ENCODE results near the gene AP3D1.

AP3D1 gene

DNA sequence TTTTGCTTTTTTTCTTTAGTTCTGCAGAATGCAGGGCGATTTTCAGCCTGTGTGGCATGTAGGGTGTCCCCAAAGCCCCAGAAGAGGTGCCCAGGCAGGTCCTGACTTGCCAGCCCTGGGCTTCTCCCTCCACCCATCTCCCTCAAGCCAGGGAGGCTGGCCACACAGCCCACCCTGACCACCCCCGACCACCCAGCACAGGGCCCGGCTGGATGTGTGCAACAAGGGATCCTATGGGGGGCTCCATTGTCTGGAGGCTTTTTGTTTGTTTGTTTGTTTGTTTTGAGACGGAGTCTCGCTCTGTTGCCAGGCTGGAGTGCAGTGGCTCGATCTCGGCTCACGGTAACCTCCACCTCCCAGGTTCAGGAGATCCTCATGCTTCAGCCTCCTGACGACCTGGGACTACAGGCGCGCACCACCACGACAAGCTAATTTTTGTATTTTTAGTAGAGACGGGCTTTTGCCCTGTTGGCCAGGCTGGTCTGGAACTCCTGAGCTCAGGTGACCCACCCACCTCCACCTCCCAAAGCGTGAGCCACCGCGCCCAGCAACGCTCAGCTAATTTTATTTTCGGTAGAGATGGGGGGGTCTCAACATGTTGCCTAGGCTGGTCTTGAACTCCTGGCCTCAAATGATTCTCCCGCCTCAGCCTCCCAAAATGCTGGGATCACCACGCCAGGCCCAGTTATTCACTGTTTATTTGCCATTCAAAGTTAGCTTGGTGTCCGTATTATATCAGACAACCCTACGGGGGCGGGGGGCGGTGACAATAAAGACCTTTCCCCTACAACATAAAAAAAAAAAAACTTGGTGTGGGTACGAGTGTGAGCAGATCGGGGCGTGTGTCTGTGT is 92.6 kb downstream of the AP3D1 start:
- DNase-seq, result no peak

DNA sequence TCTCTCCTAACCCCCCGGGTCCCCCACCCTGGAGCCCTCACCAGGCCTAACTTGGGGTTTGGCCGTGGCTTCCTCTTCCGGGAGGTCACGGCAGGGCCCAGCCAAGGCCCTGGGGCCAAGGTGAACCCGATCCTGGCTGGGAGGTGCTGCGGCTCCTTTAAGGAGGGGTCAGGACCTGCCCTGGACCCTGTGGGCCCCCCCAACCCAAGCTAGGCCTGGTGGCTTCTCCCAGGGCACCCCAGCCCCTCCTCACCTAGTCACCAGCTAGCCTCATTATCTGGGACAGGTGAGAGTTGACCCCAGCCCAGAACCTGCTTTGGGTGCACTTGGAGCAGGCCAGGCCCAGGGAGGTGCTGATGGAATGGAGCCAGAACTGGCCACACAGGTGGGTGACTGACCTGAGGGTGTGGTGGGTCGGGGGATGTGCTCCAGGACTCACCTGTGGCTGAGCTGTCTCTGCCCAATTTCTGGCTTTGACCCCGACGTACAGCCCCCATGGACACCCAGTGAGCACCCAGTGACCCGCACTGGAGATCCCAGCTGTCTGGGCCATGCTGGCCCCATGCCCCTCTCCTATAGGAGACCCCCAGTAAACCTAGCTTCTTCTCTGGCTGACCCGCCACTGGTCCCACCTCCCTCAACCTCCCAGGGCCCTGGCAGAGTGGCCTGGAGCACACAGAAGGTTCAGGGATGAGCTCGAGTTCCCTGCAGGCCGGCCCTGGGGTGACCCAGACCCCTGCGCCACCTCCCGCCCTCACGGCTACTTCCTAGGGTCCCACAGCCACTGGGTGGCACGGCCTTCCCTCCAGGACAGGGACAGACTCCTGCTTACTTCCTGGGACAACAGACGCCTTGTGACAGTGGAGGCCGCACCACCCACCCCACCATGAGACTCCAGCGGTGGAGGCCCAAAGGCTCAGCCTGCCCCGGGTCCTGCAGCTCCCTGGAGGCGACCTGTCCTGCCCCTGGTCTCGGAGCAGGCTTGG is 93.6 kb downstream of the AP3D1 start:
- DNase-seq, result no peak

DNA sequence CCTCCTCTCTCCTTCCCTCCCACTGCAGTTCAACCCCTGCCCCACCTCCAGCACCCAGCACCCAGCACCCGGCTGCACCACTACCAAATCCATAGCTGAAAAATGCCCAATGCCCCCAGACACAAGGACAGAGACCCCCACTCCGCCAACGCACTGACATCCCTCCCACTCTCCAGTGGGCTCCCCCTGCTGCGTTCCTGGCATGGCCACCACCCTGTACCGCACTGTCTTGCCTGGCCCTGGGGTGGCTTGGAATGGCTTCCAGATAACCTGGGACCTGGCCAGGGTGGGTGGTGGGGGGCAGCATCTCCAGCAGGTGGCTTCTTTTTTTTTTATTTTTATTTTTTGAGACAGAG is 94.6 kb downstream of the AP3D1 start:
- no peak for DNase-seq

DNA sequence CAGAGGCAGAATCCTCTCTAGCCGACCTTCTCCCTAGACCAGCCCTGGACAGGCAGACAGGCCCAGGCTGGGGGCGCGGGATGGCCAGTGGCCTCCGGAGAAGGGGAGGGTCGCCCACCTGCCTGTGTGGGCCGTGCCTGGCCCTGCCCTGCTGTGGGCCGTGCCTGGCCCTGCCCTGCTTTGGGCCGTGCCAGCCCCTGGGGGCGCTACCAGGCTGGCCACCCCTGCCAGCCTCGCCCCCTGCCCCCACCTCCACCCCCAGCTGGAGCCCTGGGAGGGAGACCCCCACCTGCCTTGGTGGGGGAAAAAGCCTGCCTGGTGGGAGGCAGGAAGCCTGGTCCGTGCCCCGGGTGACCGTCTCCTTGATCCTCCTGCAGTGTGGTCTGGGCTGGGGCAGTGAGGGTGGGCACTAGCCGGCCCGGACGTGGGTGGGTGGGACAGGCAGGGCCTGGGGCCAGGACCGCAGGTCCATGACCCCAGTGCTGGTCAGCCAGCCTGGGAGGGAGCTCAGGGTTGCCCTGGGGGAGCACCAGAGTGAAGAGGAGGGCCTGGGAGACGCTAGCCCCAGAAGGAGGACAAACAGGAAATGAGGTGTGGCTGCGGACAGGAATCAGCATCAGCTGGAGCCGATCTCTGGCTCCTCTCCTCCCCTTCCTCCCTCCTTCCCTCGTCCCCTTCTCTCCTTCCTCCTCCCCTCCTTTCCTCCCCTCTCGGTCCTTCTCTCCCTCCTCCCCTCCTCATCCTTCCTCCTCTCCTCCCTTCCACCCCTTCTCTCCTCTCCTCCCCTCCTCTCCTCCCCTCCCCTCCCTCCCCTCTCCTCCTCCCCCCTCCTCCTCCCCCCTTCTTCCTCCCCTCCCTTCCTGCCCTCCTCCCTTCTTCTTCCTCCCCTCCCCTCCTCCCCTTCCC is 95.2 kb downstream of the AP3D1 start:
- no peak for DNase-seq

DNA sequence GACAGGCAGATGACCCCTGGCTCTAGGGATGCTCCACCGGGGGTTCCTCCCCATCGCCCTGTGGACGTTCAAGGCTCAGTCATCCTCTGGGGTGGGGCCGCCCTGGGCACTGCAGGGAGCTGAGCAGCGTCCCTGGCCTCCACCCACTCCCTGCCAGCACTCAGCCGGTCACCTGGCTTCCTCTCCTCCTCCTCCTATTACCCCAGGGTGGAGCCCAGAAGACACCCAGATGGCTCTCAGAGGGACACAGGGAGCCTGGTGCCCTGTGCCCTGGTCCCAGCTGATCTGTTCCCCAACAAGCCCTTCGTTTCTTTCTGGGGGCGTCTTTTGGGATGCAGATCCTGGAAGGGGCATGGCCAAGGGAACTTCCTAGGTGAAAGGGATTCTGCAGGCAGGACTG is 96.6 kb downstream of the AP3D1 start:
- no peak for DNase-seq

DNA sequence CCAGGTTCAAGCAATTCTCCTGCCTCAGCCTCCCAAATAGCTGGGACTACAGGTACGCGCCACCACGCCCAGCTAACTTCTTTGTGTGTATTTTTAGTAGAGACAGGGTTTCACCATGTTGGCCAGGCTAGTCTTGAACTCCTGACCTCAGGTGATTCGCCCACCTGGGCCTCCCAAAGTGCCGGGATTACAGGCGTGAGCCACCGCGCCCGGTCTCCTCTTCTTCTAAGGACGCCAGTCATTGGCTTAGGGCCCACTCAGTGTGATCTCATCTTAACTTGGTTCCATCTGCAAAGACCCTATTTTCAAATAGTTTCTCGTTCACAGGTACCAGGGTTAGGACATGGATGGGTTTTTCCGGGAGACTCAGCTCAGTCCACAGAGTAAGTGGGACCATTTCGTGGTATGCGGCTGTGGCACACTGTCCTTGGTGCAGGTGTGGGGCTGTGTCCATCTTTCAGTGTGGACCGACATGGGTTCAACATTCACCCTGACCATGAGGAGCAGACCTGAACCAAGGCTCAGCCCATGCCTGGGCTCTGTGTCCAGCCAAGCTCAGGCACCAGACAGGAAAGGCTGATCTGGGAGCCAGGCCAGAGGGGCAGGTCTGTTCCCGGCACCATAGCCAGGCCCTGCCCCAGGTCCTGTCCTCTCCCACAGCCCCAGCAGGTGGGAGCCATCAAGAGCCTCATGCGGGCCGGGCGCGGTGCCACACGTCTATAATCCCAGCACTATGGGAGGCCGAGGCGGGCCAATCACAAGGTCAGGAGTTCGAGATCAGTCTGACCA is 97.6 kb downstream of the AP3D1 start:
- no peak for DNase-seq

DNA sequence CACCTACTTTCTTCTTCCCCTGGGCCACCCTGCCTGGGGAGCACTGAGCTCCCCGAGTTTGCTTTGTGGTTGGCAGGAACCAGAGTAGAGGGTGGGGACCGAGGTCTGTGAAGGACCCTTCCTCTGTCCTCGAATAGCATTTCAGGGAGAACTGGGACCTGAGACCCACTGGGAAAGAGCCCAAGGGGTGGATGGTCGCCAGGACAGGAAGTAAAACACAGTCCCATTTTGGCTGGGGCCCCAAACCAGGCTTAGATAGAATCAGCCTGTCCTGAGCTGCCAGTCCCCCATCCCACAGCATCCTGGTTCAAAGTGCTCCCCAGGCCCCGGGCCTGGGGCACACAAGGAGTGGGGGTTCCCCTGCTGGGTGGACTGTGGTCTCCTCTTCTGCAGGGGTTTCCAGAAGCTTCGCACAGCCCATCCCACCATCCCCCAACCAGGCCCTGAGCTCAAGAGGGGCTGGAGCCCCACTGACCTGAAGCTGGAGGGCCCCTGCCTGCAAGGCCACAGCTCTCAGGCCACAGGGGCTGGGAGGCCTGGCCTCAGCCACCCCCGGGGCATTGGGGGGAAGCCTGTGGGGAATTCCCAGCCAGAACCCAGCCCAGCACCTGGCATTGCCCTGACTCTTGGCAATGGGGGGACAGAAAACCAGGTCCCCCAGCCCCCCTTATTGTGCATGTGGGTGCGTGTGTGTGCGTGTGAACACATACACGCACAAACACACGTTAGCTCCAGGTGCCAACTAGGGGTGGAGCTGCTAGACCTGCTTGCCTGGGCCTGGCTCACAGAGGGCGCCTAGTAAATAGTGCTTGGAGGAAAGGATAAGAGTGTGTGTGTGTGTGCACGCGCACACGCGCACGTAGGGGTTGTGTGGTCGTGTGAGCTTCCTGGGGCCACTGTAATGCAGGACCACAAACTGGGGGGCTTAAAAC is 99.3 kb downstream of the AP3D1 start:
- no peak for DNase-seq

DNA sequence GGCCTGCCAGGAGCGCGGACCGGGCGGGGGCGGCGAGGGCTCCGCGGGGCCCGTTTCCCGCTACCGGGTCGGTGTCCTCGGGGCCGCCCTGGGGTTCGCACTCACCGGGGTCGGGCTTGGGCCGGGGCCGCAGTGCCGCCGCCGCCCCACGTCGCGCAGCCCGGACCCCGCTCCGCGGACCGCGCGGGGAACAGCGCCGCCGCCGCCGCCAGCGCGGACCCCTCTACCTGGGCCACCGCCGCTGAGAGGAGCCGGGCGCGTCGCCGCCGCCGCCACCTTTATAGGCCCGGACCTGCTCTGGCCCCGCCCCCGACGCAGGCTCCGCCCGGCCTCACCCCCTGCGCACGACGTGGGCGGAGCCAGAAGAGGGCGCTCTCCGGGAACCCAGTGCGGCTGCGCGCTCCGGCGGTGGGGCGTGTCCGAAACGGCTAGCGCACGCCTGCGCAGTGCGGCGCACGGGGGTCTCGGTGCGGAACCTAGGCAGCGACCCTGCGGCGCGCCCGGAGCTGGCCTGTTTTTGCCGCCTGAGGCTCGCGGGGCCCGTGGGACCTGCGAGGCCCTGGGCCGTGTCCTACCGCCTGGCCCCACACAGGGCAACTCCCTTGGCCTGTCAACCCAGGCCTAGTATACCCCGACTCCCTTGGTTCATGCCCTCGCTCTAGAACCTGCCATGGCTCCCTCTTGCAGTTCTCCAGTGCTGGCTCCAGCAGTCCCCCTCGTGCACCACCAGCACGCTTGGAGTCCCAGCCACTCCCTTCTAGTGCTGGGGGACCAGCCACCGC is 100.2 kb downstream of the AP3D1 start, which contains the start of gene MKNK2:
Gene MKNK2 (minus strand): TSS at position 254 of the 782 bp plus-strand sequence. CDS start 393 bp downstream, outside the sequence.
- DNase-seq, result peak; percentile 82 to 87

All from NCI-H187 (cell line).